ENCODE data around the gene PTPN2.
A peak's percentile ranks its signal among the peaks of the same experiment; 100 is the strongest.
"Not testable (repeated sequence)": the region's sequence is repeated elsewhere in the genome, so short reads cannot be mapped to it uniquely, and the experiment has no call there.

The PTPN2 gene

GRCh38 chr18:12802538-12802937 lies 81.5 kb downstream of the PTPN2 start:
- no CpG with 5 or more reads among the region's 1 CpG for WGBS, 2 experiments (ENCODE audit: insufficient coverage in 2 of 2)
- Histone ChIP-seq H3K27ac (ENCODE audit: low read depth, low read length, severe bottlenecking) (no peak overlapping the region), H3K4me3 (ENCODE audit: extremely low read depth, insufficient read depth, low read length, poor library complexity, severe bottlenecking) (no peak overlapping the region), H3K36me3 (ENCODE audit: control insufficient read depth, insufficient read depth, low read length) (peaks cover 26% of the 10 kb centered on the region), H3K4me1 (ENCODE audit: control insufficient read depth, insufficient read depth, low read length, poor library complexity, severe bottlenecking) (no peaks in the 10 kb centered on the region), H3K9me3 (ENCODE audit: control insufficient read depth, low read length) (peaks cover 3% of the 10 kb centered on the region)

GRCh38 chr18:12796448-12796847 lies 87.6 kb downstream of the PTPN2 start:
- Histone ChIP-seq H3K27ac (ENCODE audit: low read depth, low read length, severe bottlenecking) (no peak overlapping the region), H3K36me3 (ENCODE audit: control insufficient read depth, insufficient read depth, low read length) (peaks cover 37% of the 10 kb centered on the region), H3K4me1 (ENCODE audit: control insufficient read depth, insufficient read depth, low read length, poor library complexity, severe bottlenecking) (no peaks in the 10 kb centered on the region), H3K9me3 (ENCODE audit: control insufficient read depth, low read length) (no peaks in the 10 kb centered on the region), H3K4me3 (ENCODE audit: extremely low read depth, insufficient read depth, low read length, poor library complexity, severe bottlenecking) (no peak overlapping the region)
- 91 to 93% methylated on average over 2 of the region's 3 CpGs for WGBS, 2 experiments (ENCODE audit: insufficient coverage in 2 of 2)

- H3K9me3 ChIP-seq (ENCODE audit: control insufficient read depth, low read length), result no peaks in the 10 kb centered on the region
- 91 to 98% methylated on average over 4 of the region's 5 CpGs for WGBS, 2 experiments (ENCODE audit: insufficient coverage in 2 of 2)
- H3K27ac ChIP-seq (ENCODE audit: low read depth, low read length, severe bottlenecking), result no peak overlapping the region
- no peak overlapping the region for H3K4me3 ChIP-seq (ENCODE audit: extremely low read depth, insufficient read depth, low read length, poor library complexity, severe bottlenecking)
- peaks cover 18% of the 10 kb centered on the region for H3K36me3 ChIP-seq (ENCODE audit: control insufficient read depth, insufficient read depth, low read length)
- H3K4me1 ChIP-seq (ENCODE audit: control insufficient read depth, insufficient read depth, low read length, poor library complexity, severe bottlenecking), result no peaks in the 10 kb centered on the region
Observed at GRCh38 chr18:12791610-12792009, 92.4 kb downstream of the PTPN2 start.

GRCh38 chr18:12786669-12787068 lies 97.4 kb downstream of the PTPN2 start:
- Histone ChIP-seq H3K27ac (ENCODE audit: low read depth, low read length, severe bottlenecking) (no peak overlapping the region), H3K4me1 (ENCODE audit: control insufficient read depth, insufficient read depth, low read length, poor library complexity, severe bottlenecking) (no peaks in the 10 kb centered on the region), H3K36me3 (ENCODE audit: control insufficient read depth, insufficient read depth, low read length) (peaks cover under 1% of the 10 kb centered on the region), H3K9me3 (ENCODE audit: control insufficient read depth, low read length) (no peaks in the 10 kb centered on the region), H3K4me3 (ENCODE audit: extremely low read depth, insufficient read depth, low read length, poor library complexity, severe bottlenecking) (no peak overlapping the region)
- WGBS, 2 experiments (ENCODE audit: insufficient coverage in 2 of 2), result 75 to 100% methylated on average over 1 of the region's 2 CpGs

- Histone ChIP-seq H3K27ac (ENCODE audit: low read depth, low read length, severe bottlenecking) (no peak overlapping the region), H3K9me3 (ENCODE audit: control insufficient read depth, low read length) (no peaks in the 10 kb centered on the region), H3K36me3 (ENCODE audit: control insufficient read depth, insufficient read depth, low read length) (no peaks in the 10 kb centered on the region), H3K4me3 (ENCODE audit: extremely low read depth, insufficient read depth, low read length, poor library complexity, severe bottlenecking) (no peak overlapping the region), H3K4me1 (ENCODE audit: control insufficient read depth, insufficient read depth, low read length, poor library complexity, severe bottlenecking) (no peaks in the 10 kb centered on the region)
- WGBS, 2 experiments (ENCODE audit: insufficient coverage in 2 of 2), result 94 to 95% methylated on average over 8 of the region's 8 CpGs
Observed at GRCh38 chr18:12783524-12783923, 100.5 kb downstream of the PTPN2 start.

- H3K4me3 ChIP-seq (ENCODE audit: extremely low read depth, insufficient read depth, low read length, poor library complexity, severe bottlenecking), result no peak overlapping the region
- H3K4me1 ChIP-seq (ENCODE audit: control insufficient read depth, insufficient read depth, low read length, poor library complexity, severe bottlenecking), result no peaks in the 10 kb centered on the region
- H3K27ac ChIP-seq (ENCODE audit: low read depth, low read length, severe bottlenecking), result no peak overlapping the region
- no peaks in the 10 kb centered on the region for H3K9me3 ChIP-seq (ENCODE audit: control insufficient read depth, low read length)
- 93 to 97% methylated on average over 5 of the region's 6 CpGs for WGBS, 2 experiments (ENCODE audit: insufficient coverage in 2 of 2)
- no peaks in the 10 kb centered on the region for H3K36me3 ChIP-seq (ENCODE audit: control insufficient read depth, insufficient read depth, low read length)
Observed at GRCh38 chr18:12782521-12782920, 101.5 kb downstream of the PTPN2 start.

GRCh38 chr18:12779456-12779855 lies 104.6 kb downstream of the PTPN2 start:
- Histone ChIP-seq H3K36me3 (ENCODE audit: control insufficient read depth, insufficient read depth, low read length) (no peaks in the 10 kb centered on the region), H3K4me1 (ENCODE audit: control insufficient read depth, insufficient read depth, low read length, poor library complexity, severe bottlenecking) (no peaks in the 10 kb centered on the region), H3K27ac (ENCODE audit: low read depth, low read length, severe bottlenecking) (no peak overlapping the region), H3K4me3 (ENCODE audit: extremely low read depth, insufficient read depth, low read length, poor library complexity, severe bottlenecking) (no peak overlapping the region), H3K9me3 (ENCODE audit: control insufficient read depth, low read length) (no peaks in the 10 kb centered on the region)
- WGBS, 2 experiments (ENCODE audit: insufficient coverage in 2 of 2), result 91 to 93% methylated on average over 21 of the region's 21 CpGs

- Histone ChIP-seq H3K27ac (ENCODE audit: low read depth, low read length, severe bottlenecking) (no peak overlapping the region), H3K9me3 (ENCODE audit: control insufficient read depth, low read length) (no peaks in the 10 kb centered on the region), H3K36me3 (ENCODE audit: control insufficient read depth, insufficient read depth, low read length) (no peaks in the 10 kb centered on the region), H3K4me1 (ENCODE audit: control insufficient read depth, insufficient read depth, low read length, poor library complexity, severe bottlenecking) (no peaks in the 10 kb centered on the region), H3K4me3 (ENCODE audit: extremely low read depth, insufficient read depth, low read length, poor library complexity, severe bottlenecking) (no peak overlapping the region)
- WGBS, 2 experiments (ENCODE audit: insufficient coverage in 2 of 2), result 96% methylated on average over 11 of the region's 11 CpGs
Observed at GRCh38 chr18:12779043-12779442, 105.0 kb downstream of the PTPN2 start.

- H3K4me3 ChIP-seq (ENCODE audit: extremely low read depth, insufficient read depth, low read length, poor library complexity, severe bottlenecking), result peak overlapping the region; percentile 5
- WGBS, 2 experiments (ENCODE audit: insufficient coverage in 2 of 2), result 74 to 79% methylated on average over 32 to 39 of the region's 39 CpGs
Observed at GRCh38 chr18:12777500-12777944, 106.5 kb downstream of the PTPN2 start.

GRCh38 chr18:12776821-12777471 lies 107.1 kb downstream of the PTPN2 start:
- Histone ChIP-seq H3K4me3 (ENCODE audit: extremely low read depth, insufficient read depth, low read length, poor library complexity, severe bottlenecking) (peak overlapping the region; percentile 5), H3K36me3 (ENCODE audit: control insufficient read depth, insufficient read depth, low read length) (no peaks in the 10 kb centered on the region), H3K27ac (ENCODE audit: low read depth, low read length, severe bottlenecking) (no peak overlapping the region), H3K4me1 (ENCODE audit: control insufficient read depth, insufficient read depth, low read length, poor library complexity, severe bottlenecking) (no peaks in the 10 kb centered on the region), H3K9me3 (ENCODE audit: control insufficient read depth, low read length) (no peaks in the 10 kb centered on the region)
- 88 to 91% methylated on average over 46 to 49 of the region's 54 CpGs for WGBS, 2 experiments (ENCODE audit: insufficient coverage in 2 of 2)

More at GRCh38 chr18:12777500-12777944, 106.5 kb downstream of the PTPN2 start:
- Histone ChIP-seq H3K36me3 (ENCODE audit: control insufficient read depth, insufficient read depth, low read length) (no peaks in the 10 kb centered on the region), H3K4me1 (ENCODE audit: control insufficient read depth, insufficient read depth, low read length, poor library complexity, severe bottlenecking) (no peaks in the 10 kb centered on the region), H3K9me3 (ENCODE audit: control insufficient read depth, low read length) (no peaks in the 10 kb centered on the region), H3K27ac (ENCODE audit: low read depth, low read length, severe bottlenecking) (no peak overlapping the region)

- not testable (repeated sequence) for H3K4me1 ChIP-seq (ENCODE audit: control insufficient read depth, insufficient read depth, low read length, poor library complexity, severe bottlenecking); H3K4me3 ChIP-seq (ENCODE audit: extremely low read depth, insufficient read depth, low read length, poor library complexity, severe bottlenecking); H3K27ac ChIP-seq (ENCODE audit: low read depth, low read length, severe bottlenecking); H3K9me3 ChIP-seq (ENCODE audit: control insufficient read depth, low read length); H3K36me3 ChIP-seq (ENCODE audit: control insufficient read depth, insufficient read depth, low read length)
- 96 to 98% methylated on average over 4 to 7 of the region's 7 CpGs for WGBS, 2 experiments (ENCODE audit: insufficient coverage in 2 of 2)
Observed at GRCh38 chr18:12776415-12776814, 107.6 kb downstream of the PTPN2 start.
